ENCODE measurements around the gene TM9SF4.

Gene TM9SF4

GRCh38 chr20:32112841-32113240 is 3.3 kb downstream of the TM9SF4 start:
- Histone ChIP-seq H3K4me2 (ENCODE audit: low read length) (no peak overlapping the region), H3K27me3 (ENCODE audit: control insufficient read depth, insufficient read depth, low read length) (no peaks in the 10 kb centered on the region), H3K27ac (no peak overlapping the region), H3K9me3 (ENCODE audit: control insufficient read depth, low read length) (no peaks in the 10 kb centered on the region), H3K36me3 (ENCODE audit: control insufficient read depth, insufficient read depth, low read length) (no peaks in the 10 kb centered on the region), H3K4me3 (ENCODE audit: low read depth, low read length) (no peak overlapping the region), H2AFZ (no peak overlapping the region), H3K9ac (no peak overlapping the region), H3K4me1 (peaks cover 24% of the 10 kb centered on the region), H3K79me2 (peaks cover 49% of the 10 kb centered on the region)
- TF ChIP-seq CTCF (IDR thresholded peaks at IDR 0.05) = no peak

- no peak overlapping the region for H3K4me3 ChIP-seq (ENCODE audit: low read depth, low read length)
- H3K4me1 ChIP-seq = peaks cover 26% of the 10 kb centered on the region
- no peak overlapping the region for H3K27ac ChIP-seq
- peaks cover 49% of the 10 kb centered on the region for H3K79me2 ChIP-seq
- H3K4me2 ChIP-seq (ENCODE audit: low read length) = no peak overlapping the region
- TF ChIP-seq CTCF (IDR thresholded peaks at IDR 0.05) = no peak
- no peaks in the 10 kb centered on the region for H3K9me3 ChIP-seq (ENCODE audit: control insufficient read depth, low read length)
- H3K9ac ChIP-seq = no peak overlapping the region
- no peaks in the 10 kb centered on the region for H3K27me3 ChIP-seq (ENCODE audit: control insufficient read depth, insufficient read depth, low read length)
- no peaks in the 10 kb centered on the region for H3K36me3 ChIP-seq (ENCODE audit: control insufficient read depth, insufficient read depth, low read length)
- H2AFZ ChIP-seq = no peak overlapping the region
These were observed 4.2 kb downstream of the TM9SF4 start for GRCh38 chr20:32113591-32114260.

GRCh38 chr20:32114305-32114960 is 4.9 kb downstream of the TM9SF4 start:
- Histone ChIP-seq H3K9ac (no peak overlapping the region), H3K4me1 (peaks cover 29% of the 10 kb centered on the region), H3K27me3 (ENCODE audit: control insufficient read depth, insufficient read depth, low read length) (no peaks in the 10 kb centered on the region), H3K9me3 (ENCODE audit: control insufficient read depth, low read length) (no peaks in the 10 kb centered on the region), H3K4me2 (ENCODE audit: low read length) (no peak overlapping the region), H2AFZ (no peak overlapping the region), H3K36me3 (ENCODE audit: control insufficient read depth, insufficient read depth, low read length) (no peaks in the 10 kb centered on the region), H3K79me2 (peaks cover 53% of the 10 kb centered on the region), H3K4me3 (ENCODE audit: low read depth, low read length) (no peak overlapping the region), H3K27ac (no peak overlapping the region)
- no peak for TF ChIP-seq CTCF (IDR thresholded peaks at IDR 0.05)

GRCh38 chr20:32115211-32115767 is 5.8 kb downstream of the TM9SF4 start:
- no peak for TF ChIP-seq CTCF (IDR thresholded peaks at IDR 0.05)
- Histone ChIP-seq H3K79me2 (peaks cover 44% of the 10 kb centered on the region), H3K4me2 (ENCODE audit: low read length) (no peak overlapping the region), H3K27me3 (ENCODE audit: control insufficient read depth, insufficient read depth, low read length) (no peaks in the 10 kb centered on the region), H3K36me3 (ENCODE audit: control insufficient read depth, insufficient read depth, low read length) (no peaks in the 10 kb centered on the region), H3K4me3 (ENCODE audit: low read depth, low read length) (no peak overlapping the region), H3K4me1 (peaks cover 28% of the 10 kb centered on the region), H2AFZ (no peak overlapping the region), H3K9ac (no peak overlapping the region), H3K27ac (no peak overlapping the region), H3K9me3 (ENCODE audit: control insufficient read depth, low read length) (no peaks in the 10 kb centered on the region)

All from parathyroid adenoma (tissue), 2 donors.